Uterus (tissue), 4 donors: ENCODE measurements around the gene CORO1A. TPM values are rescaled to one million over a fixed set of nuclear protein-coding genes. Genes with fewer than 3 reads are reported as not detected.
"Not testable (repeated sequence)": the region's sequence is repeated elsewhere in the genome, so short reads cannot be mapped to it uniquely, and the experiment has no call there.

Source experiments
- DNase-seq, 2 donors: peaks; one replicate each; pipeline ENCODE4 v3.0.0-alpha.2; 2019 to 2020
- H3K27ac ChIP-seq, 2 donors: fragments of 200-600 bp; sonication (generic); 1 replicate in 1 of 2; 2 replicates in 1 of 2; pipeline ENCODE4 v1.5.1; 2016 to 2018
- H3K27me3 ChIP-seq, 2 donors: fragments of 200-600 bp; sonication (generic); one replicate each; pipeline ENCODE4 v1.5.1; 2018 to 2019; ENCODE audit warnings: control low read depth in 1 of 2
- H3K36me3 ChIP-seq, 2 donors: fragments of 200-600 bp; sonication (generic); one replicate each; pipeline ENCODE4 v1.5.1; 2019; ENCODE audit warnings: control low read depth in 1 of 2
- H3K4me1 ChIP-seq, 2 donors: fragments of 200-600 bp; sonication (generic); one replicate each; pipeline ENCODE4 v1.5.1; 2018 to 2019; ENCODE audit warnings: control low read depth in 1 of 2
- H3K4me3 ChIP-seq, 2 donors: fragments of 200-600 bp; sonication (generic); 1 replicate in 1 of 2; 2 replicates in 1 of 2; pipeline ENCODE4 v1.5.1; 2018 to 2019; ENCODE audit warnings: mild to moderate bottlenecking in 1 of 2
- H3K9me3 ChIP-seq, 2 donors: fragments of 200-600 bp; sonication (generic); one replicate each; pipeline ENCODE4 v1.5.1; 2019; ENCODE audit warnings: control low read depth in 1 of 2
- POLR2A ChIP-seq, 2 donors: fragments of 450-650 bp; IDR thresholded peaks; one replicate each; pipeline ENCODE4 v1.6.1; 2016; ENCODE audit warnings: antibody characterized with exemption in 2 of 2, mild to moderate bottlenecking in 1 of 2, moderate library complexity in 1 of 2
- intact Hi-C: fragments of 100-400 bp; cut with DNase I; formaldehyde crosslinking; loops from one replicate; pipeline ENCODE4 v1.15.1; 2023; ENCODE audit warnings: low total_unique reads
- total RNA-seq, 4 donors: library from RNA; depleted of rRNA in 3 of 4; stranded (reverse); fragments of >200 nt in 3 of 4; gene quantifications; one replicate each; pipeline versions ENCODE4 v1.1.0 to v1.2.4, GENCODE V29; 2014 to 2023
- TF ChIP-seq, protein P1 (sequence below), 4 experiments: fragments of 200-600 bp in 2 of 4; fragments of 450-650 bp in 2 of 4; sonication (generic) in 2 of 4; IDR thresholded peaks; one replicate each; pipeline ENCODE4 v1.5.1; 2016 to 2019; ENCODE audit warnings: antibody characterized with exemption in 4 of 4, mild to moderate bottlenecking in 2 of 4, moderate library complexity in 1 of 4
- donor health status: DM: yes; HTN: yes; CAD: no.

The CORO1A gene
- total RNA-seq, 4 donors from 2014 or later = 12.7 to 30.5 (median 18.2) TPM

DNA sequence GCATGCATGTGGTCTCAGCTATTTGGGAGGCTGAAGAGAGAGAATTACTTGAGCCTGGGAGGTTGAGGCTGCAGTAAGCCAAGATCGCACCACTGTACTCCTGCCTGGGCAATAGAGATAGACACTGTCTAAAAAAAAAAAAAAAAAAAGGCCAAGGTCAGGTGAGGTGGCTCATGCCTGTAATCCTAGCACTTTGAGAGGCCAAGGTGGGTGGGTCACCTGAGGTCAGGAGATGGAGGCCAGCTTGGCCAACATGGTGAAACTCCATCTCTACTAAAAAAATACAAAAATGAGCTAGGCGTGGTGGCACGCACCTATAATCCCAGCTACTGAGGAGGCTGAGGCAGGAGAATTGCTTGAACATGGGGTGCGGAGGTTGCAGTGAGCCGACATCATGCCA is 28.2 kb upstream of the CORO1A start:
- no peak for TF ChIP-seq POLR2A (IDR thresholded peaks at IDR 0.05)
- TF ChIP-seq, protein P1, sequence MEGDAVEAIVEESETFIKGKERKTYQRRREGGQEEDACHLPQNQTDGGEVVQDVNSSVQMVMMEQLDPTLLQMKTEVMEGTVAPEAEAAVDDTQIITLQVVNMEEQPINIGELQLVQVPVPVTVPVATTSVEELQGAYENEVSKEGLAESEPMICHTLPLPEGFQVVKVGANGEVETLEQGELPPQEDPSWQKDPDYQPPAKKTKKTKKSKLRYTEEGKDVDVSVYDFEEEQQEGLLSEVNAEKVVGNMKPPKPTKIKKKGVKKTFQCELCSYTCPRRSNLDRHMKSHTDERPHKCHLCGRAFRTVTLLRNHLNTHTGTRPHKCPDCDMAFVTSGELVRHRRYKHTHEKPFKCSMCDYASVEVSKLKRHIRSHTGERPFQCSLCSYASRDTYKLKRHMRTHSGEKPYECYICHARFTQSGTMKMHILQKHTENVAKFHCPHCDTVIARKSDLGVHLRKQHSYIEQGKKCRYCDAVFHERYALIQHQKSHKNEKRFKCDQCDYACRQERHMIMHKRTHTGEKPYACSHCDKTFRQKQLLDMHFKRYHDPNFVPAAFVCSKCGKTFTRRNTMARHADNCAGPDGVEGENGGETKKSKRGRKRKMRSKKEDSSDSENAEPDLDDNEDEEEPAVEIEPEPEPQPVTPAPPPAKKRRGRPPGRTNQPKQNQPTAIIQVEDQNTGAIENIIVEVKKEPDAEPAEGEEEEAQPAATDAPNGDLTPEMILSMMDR (IDR thresholded peaks at IDR 0.05) = no peak
- intact Hi-C loops = no loop called here

DNA sequence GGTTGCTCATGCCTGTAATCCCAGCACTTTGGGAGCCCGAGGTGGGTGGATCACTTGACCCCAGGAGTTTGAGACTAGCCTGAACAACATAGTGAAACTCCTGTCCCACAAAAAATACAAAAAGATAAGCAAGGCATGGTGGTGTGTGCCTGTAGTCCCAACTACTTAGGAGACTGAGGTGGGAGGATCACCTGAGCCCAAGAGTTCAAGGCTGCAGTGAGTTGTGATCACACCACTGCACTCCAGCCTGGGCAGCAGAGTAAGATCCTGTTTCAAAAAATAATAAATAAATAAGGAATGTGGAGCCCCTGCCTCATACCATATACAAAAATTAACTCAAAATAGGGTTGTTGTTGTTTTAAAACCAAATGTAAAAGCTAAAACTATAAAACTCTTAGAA is 26.2 kb upstream of the CORO1A start:
- no peak for DNase-seq
- H3K27me3 ChIP-seq = no peaks in the 10 kb centered on the region
- intact Hi-C loops = no loop called here
- H3K36me3 ChIP-seq = no peaks in the 10 kb centered on the region
- TF ChIP-seq, protein P1 (IDR thresholded peaks at IDR 0.05) = no peak
- TF ChIP-seq POLR2A (IDR thresholded peaks at IDR 0.05) = no peak
- H3K9me3 ChIP-seq = no peaks in the 10 kb centered on the region
- H3K27ac ChIP-seq = no peak overlapping the region
- no peaks in the 10 kb centered on the region for H3K4me1 ChIP-seq
- no peak overlapping the region for H3K4me3 ChIP-seq

More for the DNA sequence above, 28.2 kb upstream of the CORO1A start:
- no peak overlapping the region for H3K4me3 ChIP-seq
- H3K27ac ChIP-seq = no peak overlapping the region
- no peaks in the 10 kb centered on the region for H3K27me3 ChIP-seq
- H3K4me1 ChIP-seq = no peaks in the 10 kb centered on the region
- H3K36me3 ChIP-seq = no peaks in the 10 kb centered on the region
- no peak for DNase-seq
- H3K9me3 ChIP-seq = no peaks in the 10 kb centered on the region

DNA sequence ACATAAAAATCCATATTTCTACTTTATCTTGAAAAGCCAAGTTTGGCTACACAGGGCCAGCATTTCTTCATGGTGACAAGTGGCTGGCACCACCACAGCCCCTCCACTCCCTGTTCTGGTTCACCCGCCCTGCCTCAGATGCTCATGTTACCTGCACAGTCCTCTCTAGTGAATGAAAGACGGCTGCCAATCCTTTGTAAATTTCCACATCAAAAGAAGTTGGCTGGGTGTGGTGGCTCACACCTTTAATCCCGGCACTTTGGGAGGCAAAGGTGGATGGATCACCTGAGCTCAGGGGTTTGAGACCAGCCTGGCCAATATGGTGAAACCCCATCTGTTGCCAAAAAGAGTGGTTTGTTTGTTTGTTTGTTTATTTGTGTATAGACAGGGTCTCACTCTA is 19.9 kb upstream of the CORO1A start:
- intact Hi-C loops = no loop called here
- Histone ChIP-seq H3K27me3 (no peaks in the 10 kb centered on the region), H3K4me1 (no peaks in the 10 kb centered on the region), H3K36me3 (no peaks in the 10 kb centered on the region), H3K9me3 (no peaks in the 10 kb centered on the region), H3K27ac (no peak overlapping the region), H3K4me3 (no peak overlapping the region)
- DNase-seq = no peak
- TF ChIP-seq POLR2A (IDR thresholded peaks at IDR 0.05) = no peak
- TF ChIP-seq, protein P1 (IDR thresholded peaks at IDR 0.05) = no peak

DNA sequence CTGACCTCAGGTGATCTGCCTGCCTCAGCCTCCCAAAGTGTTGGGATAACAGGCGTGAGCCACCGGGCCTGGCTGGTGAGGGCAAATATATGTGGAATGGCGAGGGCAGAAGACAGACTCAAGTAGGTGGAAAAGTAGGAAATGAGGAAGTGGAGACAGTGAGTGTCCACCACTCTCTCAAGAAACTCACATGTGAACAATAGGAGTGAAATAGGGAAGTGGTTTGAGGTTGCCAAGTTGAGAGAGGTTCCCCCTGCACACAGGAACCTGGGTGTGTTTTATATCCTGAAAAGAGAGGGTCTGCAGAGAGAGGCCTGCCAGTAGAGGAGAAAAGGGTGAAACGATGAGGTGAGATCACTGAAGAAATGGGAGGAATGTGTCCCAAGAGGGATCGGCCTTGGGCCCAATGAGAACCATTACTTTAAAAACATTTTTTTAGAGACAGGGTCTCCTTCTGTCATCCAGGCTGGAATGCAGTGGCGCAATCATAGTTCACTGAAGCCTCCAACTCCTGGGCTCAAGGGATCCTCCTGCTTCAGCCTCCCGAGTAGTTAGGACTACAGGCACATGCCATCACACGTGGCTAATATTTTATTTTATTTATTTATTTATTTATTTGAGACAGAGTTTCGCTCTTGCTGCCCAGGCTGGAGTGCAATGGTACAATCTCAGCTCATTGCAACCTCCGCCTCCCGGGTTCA is 17.1 kb upstream of the CORO1A start:
- Histone ChIP-seq H3K27ac (no peak overlapping the region), H3K4me3 (no peak overlapping the region), H3K27me3 (no peaks in the 10 kb centered on the region), H3K4me1 (no peaks in the 10 kb centered on the region), H3K36me3 (no peaks in the 10 kb centered on the region), H3K9me3 (no peaks in the 10 kb centered on the region)
- intact Hi-C loops = no loop called here
- no peak for DNase-seq
- TF ChIP-seq, protein P1 (IDR thresholded peaks at IDR 0.05) = no peak
- no peak for TF ChIP-seq POLR2A (IDR thresholded peaks at IDR 0.05)

DNA sequence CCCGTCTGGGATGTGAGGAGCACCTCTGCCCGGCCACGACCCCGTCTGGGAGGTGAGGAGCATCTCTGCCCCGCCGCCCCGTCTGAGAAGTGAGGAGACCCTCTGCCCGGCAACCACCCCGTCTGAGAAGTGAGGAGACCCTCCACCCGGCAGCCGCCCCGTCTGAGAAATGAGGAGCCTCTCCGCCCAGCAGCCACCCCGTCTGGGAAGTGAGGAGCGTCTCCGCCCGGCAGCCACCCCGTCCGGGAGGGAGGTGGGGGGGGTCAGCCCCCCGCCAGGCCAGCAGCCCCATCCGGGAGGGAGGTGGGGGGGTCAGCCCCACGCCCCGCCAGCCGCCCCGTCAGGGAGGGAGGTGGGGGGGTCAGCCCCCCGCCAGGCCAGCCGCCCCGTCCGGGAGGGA is 14.7 kb upstream of the CORO1A start:
- H3K27ac ChIP-seq, H3K4me1 ChIP-seq, DNase-seq, H3K36me3 ChIP-seq, intact Hi-C loops, H3K9me3 ChIP-seq, H3K27me3 ChIP-seq, H3K4me3 ChIP-seq: not testable (repeated sequence)

DNA sequence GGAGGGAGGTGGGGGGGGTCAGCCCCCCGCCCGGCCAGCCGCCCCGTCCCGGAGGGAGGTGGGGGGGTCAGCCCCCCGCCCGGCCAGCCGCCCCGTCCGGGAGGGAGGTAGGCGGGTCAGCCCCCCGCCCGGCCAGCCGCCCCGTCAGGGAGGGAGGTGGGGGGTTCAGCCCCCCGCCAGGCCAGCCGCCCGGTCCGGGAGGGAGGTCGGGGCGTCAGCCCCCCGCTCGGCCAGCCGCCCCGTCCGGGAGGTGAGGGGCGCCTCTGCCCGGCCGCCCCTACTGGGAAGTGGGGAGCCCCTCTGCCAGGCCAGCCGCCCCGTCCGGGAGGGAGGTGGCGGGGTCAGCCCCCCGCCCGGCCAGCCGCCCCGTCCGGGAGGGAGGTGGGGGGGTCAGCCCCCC is 14.0 kb upstream of the CORO1A start:
- intact Hi-C loops = not testable (repeated sequence)

DNA sequence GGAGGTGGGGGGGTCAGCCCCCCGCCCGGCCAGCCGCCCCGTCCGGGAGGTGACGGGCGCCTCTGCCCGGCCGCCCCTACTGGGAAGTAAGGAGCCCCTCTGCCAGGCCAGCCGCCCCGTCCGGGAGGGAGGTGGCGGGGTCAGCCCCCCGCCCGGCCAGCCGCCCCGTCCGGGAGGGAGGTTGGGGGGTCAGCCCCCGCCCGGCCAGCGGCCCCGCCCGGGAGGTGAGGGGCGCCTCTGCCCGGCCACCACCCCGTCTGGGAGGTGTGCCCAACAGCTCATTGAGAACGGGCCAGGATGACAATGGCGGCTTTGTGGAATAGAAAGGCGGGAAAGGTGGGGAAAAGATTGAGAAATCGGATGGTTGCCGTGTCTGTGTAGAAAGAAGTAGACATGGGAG is 13.3 kb upstream of the CORO1A start:
- H3K27me3 ChIP-seq, DNase-seq, H3K27ac ChIP-seq: not testable (repeated sequence)

More for the DNA sequence above, 14.0 kb upstream of the CORO1A start:
- H3K9me3 ChIP-seq, H3K36me3 ChIP-seq, H3K4me1 ChIP-seq, H3K4me3 ChIP-seq, H3K27ac ChIP-seq, DNase-seq, H3K27me3 ChIP-seq: not testable (repeated sequence)

More for the DNA sequence above, 13.3 kb upstream of the CORO1A start:
- intact Hi-C loops, H3K9me3 ChIP-seq, H3K4me1 ChIP-seq, H3K4me3 ChIP-seq, H3K36me3 ChIP-seq: not testable (repeated sequence)
